GM12873 (cell line): Measurements from ENCODE around the gene MARK4.

ENCODE experiments used
- CTCF ChIP-seq: IDR thresholded peaks from 2 replicates; pipeline ENCODE4 v1.5.1; 2012; ENCODE audit warnings: low read depth, mild to moderate bottlenecking, moderate library complexity, low read length, control low read depth; ENCODE audit not compliant: insufficient read depth; ENCODE audit errors: missing control alignments

MARK4 gene

GRCh38 chr19:45245334-45245787 lies 5.7 kb upstream of the MARK4 start, which contains the start of gene EXOC3L2:
EXOC3L2 (minus strand) TSS chr19:45245407; CDS start chr19:45239045, 6,362 bp downstream.
- TF ChIP-seq CTCF: no peak

- TF ChIP-seq CTCF: no peak
Observed at GRCh38 chr19:45245826-45246225, 5.2 kb upstream of the MARK4 start.

- no peak for TF ChIP-seq CTCF
Observed at GRCh38 chr19:45247136-45247535, 3.9 kb upstream of the MARK4 start.

- peak; percentile 9 for TF ChIP-seq CTCF
Observed at GRCh38 chr19:45249261-45250033, 1.6 kb upstream of the MARK4 start.

- TF ChIP-seq CTCF: no peak
Observed at GRCh38 chr19:45250216-45250831, 747 bp upstream of the MARK4 start.

GRCh38 chr19:45251452-45252354 lies 632 bp downstream of the MARK4 start:
- TF ChIP-seq CTCF: no peak
